A549 (cell line): ENCODE data around the gene PRADC1.

Experiments
- CBX2 ChIP-seq: fragments of 200-600 bp; sonication (generic); IDR thresholded peaks from 2 replicates; pipeline ENCODE4 v1.6.1; 2016; ENCODE audit warnings: low read depth, mild to moderate bottlenecking, borderline replicate concordance
- CEBPB ChIP-seq, 2 experiments: fragments of >200 bp in 1 of 2; sonication (Bioruptor Twin) in 1 of 2; formaldehyde crosslinking in 1 of 2; IDR thresholded peaks; 2 replicates each; pipeline ENCODE4 v1.6.1; 2012 to 2016
- CTCF ChIP-seq: fragments of >200 bp; sonication (Bioruptor Twin); formaldehyde crosslinking; IDR thresholded peaks from 3 replicates; pipeline ENCODE4 v1.5.1; 2016
- EP300 ChIP-seq, 2 experiments: fragments of >200 bp; sonication (Bioruptor Twin); formaldehyde crosslinking; IDR thresholded peaks; 2 replicates in 1 of 2; 3 replicates in 1 of 2; pipeline ENCODE4 v1.6.1; 2016 to 2017
- FOSL2 ChIP-seq, 2 experiments: fragments of 450-650 bp in 1 of 2; fragments of >200 bp in 1 of 2; sonication (Bioruptor Twin) in 1 of 2; formaldehyde crosslinking; IDR thresholded peaks; 2 replicates each; pipeline versions ENCODE4 v1.5.0 to v1.6.1; 2016 to 2020; ENCODE audit warnings: mild to moderate bottlenecking in 1 of 2, moderate library complexity in 1 of 2
- HDAC2 ChIP-seq: fragments of 200-600 bp; sonication (generic); IDR thresholded peaks from 2 replicates; pipeline ENCODE4 v1.6.1; 2016
- HMGXB4 ChIP-seq: fragments of 250-450 bp; sonication (Bioruptor Pico); IDR thresholded peaks from 2 replicates; pipeline ENCODE4 v1.5.0; 2021; ENCODE audit warnings: mild to moderate bottlenecking, moderate library complexity, borderline replicate concordance
- HOXB5 ChIP-seq: fragments of 250-450 bp; sonication (Bioruptor Pico); IDR thresholded peaks from 2 replicates; pipeline ENCODE4 v1.5.0; 2020; ENCODE audit warnings: mild to moderate bottlenecking, moderate library complexity
- MAFK ChIP-seq: fragments of 450-650 bp; IDR thresholded peaks from 2 replicates; pipeline ENCODE4 v1.6.1; 2014; ENCODE audit not compliant: partially characterized antibody
- PHF8 ChIP-seq: fragments of 200-600 bp; sonication (generic); IDR thresholded peaks from 2 replicates; pipeline ENCODE4 v1.6.1; 2016; ENCODE audit warnings: low read depth, mild to moderate bottlenecking, antibody characterized with exemption, moderate library complexity, borderline replicate concordance
- POLR2A ChIP-seq: IDR thresholded peaks from 2 replicates; pipeline ENCODE4 v1.6.1; 2012; ENCODE audit warnings: mild to moderate bottlenecking, low read length
- RAD21 ChIP-seq, 2 experiments: fragments of >200 bp in 1 of 2; sonication (Bioruptor Twin) in 1 of 2; formaldehyde crosslinking in 1 of 2; IDR thresholded peaks in 1 of 2; conservative IDR thresholded peaks in 1 of 2; 2 replicates in 1 of 2; 3 replicates in 1 of 2; pipeline ENCODE4 v1.6.1; 2012 to 2018; ENCODE audit warnings: inconsistent platforms in 1 of 2
- RFX5 ChIP-seq: fragments of 450-650 bp; IDR thresholded peaks from 2 replicates; pipeline ENCODE4 v1.7.1; 2014; ENCODE audit warnings: antibody characterized with exemption, mild to moderate bottlenecking, moderate library complexity
- ZFP36 ChIP-seq: fragments of 450-650 bp; IDR thresholded peaks from 2 replicates; pipeline ENCODE4 v1.6.1; 2014; ENCODE audit warnings: borderline replicate concordance; ENCODE audit not compliant: partially characterized antibody

- TF ChIP-seq FOSL2 (IDR thresholded peaks at IDR 0.05) = no peak
- TF ChIP-seq FOSL2 (CRISPR knock-in tag; IDR thresholded peaks at IDR 0.05) = no peak
- no peak for TF ChIP-seq HMGXB4
- TF ChIP-seq CTCF = no peak
- TF ChIP-seq PHF8 = no peak
- no peak for TF ChIP-seq ZFP36
- no peak for TF ChIP-seq HDAC2
- TF ChIP-seq EP300 (IDR thresholded peaks at IDR 0.05) = no peak
- no peak for TF ChIP-seq CBX2
- no peak for TF ChIP-seq RFX5
- TF ChIP-seq POLR2A = no peak
- TF ChIP-seq RAD21 (conservative IDR thresholded peaks at IDR 0.05 in 1 of 2, IDR thresholded peaks at IDR 0.05 in 1 of 2) = no peak
- TF ChIP-seq MAFK = no peak
- no peak for TF ChIP-seq CEBPB (IDR thresholded peaks at IDR 0.05)
- no peak for TF ChIP-seq HOXB5 (CRISPR knock-in tag)
Measured at GRCh38 chr2:73215254-73215653, 17.8 kb downstream of the PRADC1 start.
